ENCODE results near the gene LCNL1.
"Not testable (repeated sequence)": the region's sequence is repeated elsewhere in the genome, so short reads cannot be mapped to it uniquely, and the experiment has no call there.

Gene LCNL1

DNA sequence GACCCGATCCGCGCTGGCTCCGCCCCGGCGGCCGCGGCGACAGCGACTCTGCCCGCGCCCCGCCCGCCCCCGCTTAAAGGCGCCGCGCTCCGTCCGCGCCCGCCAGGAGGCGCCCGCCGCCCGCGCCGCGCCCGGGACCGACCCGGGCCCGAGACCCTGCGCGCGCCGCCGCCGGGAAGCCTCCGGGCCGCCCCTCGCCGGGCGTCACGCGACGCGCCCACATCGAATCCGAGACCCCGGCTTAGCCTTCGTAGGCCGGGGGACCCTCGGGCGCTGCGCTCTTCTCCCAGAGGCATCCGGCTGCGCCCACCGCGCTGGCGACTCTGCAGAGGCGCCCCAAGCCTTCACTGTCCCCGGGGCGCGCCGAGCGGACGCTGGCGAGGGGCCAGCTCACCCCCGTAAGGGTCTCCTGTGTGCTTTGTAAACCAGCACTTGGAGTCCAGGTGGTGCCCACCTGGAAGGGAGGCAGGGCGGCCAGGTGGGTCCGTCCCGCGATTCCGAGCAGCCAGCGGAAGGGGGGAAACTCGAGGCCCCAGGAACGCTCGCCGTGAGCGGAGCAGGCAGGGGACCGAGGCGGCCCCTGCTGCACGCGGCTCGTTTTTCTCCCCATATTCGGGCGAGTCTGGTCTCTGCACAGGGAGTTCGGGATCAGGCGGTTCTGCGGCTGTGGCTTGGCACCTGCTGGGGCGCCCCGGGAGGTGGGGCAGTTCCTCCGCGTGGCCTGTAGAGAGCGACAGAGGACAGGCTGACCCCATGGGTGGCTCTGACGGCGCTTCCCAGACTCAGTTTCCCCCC lies 45.7 kb downstream of the LCNL1 start:
- DNase-seq: peak; percentile 72

DNA sequence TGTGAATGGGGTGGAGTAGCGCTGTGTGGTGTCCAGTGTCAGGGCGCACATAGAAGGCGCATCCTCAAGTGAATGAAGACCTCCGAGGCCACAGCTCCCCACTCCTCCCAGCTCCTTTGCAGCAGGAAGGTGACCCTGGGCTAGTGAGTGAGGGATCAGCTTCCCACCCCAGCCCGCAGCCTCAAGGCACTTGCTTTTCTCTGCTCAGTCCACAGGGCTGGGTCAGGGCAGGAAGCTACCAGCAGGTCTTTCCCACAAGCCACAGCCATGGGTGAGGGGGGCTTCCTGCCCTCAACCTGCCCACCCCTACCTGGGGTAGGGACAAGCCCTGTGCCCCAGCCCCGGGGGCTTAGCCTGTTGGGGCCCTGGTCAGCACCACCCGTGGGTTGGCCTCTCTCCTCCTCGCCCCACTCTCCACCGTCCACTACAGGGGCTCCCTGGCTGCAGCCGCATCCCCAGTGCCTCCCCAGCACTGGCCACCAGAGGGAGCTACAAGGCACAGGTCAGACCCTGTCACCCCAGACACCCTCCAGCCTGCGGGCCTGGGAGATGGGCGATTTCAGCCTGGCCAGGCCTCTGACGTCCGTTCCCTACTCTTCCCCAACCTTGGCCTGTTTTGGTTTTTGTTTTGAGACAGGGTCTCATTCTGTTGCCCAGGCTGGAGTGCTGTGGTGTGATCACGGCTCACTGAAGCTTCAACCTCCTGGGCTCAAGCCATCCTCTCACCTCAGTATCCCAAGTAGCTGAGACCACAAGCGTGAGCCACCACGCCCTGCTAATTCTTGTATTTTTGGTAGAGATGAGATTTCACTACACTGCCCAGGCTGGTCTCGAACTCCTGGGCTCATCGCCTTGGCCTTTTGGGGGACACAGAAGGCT lies 46.5 kb downstream of the LCNL1 start:
- DNase-seq: peak; percentile 88

DNA sequence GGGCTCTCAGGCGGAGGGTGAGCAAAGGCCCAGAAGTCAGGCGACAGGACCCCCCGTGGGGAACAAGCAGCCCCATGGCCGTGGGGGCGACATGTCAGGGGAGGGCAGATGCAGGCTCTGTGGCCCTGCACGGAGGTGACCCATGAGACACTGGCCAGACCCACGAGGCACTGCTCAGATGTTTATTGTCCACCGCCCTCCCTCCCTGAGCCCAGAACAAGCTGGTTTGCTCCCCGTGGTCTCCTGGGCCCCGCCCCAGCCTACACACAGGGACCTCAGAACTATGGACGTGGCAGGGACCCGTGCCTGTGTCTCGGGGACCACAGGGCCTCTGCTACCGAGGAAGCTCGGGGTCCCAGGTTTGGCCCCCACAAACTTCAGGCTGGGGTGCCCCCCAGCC lies 47.2 kb downstream of the LCNL1 start:
- DNase-seq: peak; percentile 67

DNA sequence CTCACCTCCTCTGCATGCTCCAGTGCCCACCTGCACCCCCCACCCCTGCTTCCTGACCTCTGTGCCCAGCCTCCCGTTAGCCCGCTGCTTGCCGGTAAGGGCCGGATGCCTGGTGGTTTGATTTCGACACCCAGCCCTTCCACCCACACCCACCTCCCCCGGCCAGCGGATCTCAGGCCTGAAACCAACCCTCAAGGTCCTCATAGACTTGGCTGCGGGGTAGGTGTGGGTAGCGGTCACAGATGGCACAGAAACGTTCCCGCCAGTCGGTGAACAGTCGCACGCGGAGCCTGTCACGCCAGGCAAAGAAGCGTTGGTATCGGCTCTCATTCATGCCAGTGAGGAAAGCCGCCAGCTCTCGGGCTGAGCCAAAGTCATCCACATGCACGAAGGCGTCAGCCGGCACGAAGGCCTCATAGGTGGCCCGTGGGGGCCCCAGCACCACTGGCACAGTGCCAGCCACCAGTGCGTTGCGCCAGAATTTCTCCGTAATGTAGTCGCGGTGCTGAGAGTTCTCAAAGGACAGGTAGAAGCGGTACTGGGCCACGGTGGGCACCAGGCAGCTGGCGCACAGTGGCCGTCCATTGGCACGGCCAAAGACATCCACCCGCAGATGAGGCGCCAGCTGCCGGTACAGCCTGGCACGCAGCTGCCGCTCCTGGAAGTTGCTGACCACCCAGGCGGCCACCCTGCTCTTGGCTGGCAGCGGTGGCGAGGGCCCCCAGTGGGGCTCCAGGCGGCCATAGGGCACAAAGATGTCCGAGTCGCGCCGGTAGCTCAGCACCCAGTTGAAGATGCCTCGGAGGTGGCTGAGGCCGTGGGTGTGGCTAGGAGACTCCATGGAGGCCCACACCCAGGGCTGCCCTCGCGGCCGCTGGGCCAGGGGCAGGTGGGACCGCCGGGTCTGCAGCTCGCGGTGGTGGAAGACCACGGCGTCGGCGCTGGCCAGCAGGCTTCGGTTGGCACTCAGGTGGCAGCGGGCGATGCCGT lies 48.0 kb downstream of the LCNL1 start:
- peak; percentile 79 for DNase-seq

DNA sequence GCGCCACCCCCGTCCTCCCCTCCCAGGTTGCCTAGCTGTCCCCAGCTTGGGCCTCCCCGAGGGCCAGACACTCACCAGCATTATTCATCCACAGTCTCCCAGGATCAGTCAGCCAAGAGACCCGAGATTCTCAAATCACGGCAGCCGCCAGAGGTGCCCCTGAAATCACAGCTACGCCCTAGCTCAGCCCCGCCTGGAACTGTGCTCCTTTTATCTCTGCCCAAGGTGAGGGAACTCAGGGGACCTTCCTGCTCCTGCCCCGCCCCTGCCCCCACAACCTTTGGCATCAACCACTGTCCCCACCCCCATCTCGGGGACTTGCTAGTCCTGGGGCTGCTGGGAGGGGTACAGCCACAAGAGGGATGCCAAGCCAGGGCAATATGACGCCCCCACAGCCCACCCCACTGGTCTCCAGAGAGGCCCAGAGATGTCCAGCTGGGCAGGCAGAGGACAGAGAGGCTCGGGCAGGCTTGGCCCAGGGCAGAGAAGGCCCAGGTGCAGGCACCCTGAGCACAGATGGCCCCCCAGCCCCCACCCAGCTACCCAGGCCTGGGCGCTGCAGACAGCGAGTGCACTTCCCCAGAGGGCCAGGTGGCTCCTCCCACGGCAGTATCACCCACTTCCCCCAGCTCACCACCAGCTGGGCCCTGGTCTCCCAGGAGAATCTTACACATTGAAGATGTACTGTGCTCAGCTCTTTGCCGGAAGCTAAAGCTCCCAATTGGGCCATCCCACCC lies 49.3 kb downstream of the LCNL1 start, which contains the start of gene FUT7:
TSS of gene FUT7 (minus strand) at position 185 of the 737 bp plus-strand sequence. CDS start at position 88, 97 bp downstream.
- DNase-seq: no peak

DNA sequence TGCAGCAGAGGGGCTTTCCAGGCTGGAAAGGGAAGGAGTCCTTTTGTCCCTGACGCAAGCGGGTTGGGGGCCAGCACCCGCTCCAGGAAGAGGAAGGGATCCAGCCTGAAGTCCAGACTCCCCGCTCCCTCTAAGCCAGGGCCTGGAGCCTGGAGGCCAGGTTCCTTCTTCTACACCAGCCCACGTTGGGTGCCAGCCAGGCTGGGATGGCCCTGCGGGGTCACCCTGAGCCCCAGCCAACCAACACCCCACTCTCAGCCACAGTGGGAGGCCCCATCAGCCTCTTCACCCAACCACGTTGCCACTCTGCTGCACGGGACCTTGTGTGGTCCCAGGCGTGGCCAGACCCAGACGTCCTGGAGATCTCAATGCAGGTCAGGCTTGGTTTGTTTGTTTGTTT lies 50.1 kb downstream of the LCNL1 start:
- DNase-seq: no peak

DNA sequence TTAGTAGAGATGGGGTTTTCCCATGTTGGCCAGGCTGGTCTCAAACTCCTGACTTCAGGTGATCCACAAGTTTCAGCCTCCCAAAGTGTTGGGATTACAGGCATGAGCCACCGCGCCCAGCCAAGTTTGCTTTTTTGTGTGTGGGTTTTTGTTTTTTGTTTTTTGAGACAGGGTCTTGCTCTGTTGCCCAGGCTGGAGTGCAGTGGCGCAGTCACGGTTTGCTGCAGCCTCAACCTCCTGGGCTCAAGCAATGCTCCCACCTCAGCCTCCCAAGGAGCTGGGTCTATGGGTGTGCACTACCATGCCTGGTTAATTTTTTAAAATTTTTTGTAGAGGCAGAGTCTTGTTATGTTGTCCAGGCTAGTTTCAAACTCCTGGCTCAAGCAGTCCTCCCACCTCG lies 50.7 kb downstream of the LCNL1 start:
- DNase-seq: not testable (repeated sequence)

DNA sequence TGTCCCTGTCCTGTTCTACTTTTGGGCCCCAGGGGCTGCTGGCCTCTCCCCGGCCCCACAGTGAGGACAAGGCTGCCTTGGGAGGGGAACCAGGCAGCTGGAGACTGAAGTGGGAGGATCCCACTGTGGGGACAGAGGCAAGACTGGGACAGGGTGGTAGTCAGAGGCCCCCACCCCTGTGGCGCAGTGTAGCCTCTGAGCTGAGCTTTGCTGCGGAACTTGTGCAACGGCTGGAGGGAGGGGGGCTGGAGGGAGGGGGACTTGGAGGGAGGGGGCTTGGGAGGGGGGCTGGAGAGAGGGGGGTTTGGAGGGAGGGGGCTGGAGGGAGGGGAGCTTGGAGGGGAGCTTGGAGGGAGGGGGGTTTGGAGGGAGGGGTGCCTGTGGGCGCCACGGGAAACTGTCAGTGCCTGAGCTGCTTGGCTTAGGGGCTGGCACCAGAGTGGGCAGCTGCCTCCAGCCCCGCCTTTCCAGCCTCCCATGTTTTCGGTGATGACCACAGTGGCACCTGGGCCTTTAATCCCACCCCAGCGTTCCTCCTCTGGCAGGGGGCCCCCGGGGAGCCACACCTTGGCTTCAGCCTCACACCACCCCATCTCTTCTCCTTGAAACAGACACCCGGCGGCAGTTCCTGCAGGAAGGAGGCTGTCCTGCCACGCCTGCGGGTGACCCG lies 51.4 kb downstream of the LCNL1 start:
- peak; percentile 46 for DNase-seq

DNA sequence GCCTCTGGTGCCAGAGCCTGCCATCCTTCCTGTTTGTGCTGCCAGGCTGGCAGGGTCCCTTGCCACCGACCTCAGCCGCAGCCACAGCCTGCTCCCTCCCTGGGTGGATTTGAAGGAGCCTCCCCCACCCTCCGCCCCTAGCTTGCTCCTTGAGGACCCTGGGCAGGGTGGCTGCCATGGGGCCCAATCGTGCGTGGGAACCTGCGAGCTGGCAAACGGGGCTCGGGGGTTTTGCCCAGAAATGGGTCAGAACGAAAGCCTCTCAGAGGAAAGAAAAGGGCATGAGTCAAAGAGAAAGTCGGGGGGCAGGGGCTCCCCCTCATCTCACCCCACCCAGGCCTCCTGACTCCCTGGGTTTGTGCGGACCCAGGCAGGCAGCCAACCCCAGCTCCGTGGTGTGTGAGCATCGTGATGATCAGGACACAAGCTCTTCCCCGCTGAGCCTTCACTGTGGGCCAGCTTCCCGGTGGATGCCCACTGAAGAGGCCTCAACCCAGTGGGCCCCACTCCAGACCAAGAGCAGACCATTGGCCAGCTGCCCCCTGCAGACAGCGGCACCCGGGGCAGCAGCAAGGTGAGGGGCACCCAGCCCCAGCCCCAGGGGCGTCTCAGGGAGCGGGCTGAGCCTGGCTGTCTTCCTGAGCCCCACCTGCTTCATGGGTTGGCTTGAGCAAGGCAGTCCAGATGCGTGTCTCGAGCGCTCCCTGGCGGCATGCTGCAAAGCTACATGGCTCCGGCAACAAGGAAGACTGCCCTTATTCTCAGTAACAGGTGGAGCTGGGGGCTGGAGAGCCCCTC lies 52.1 kb downstream of the LCNL1 start:
- DNase-seq: peak; percentile 88

All from KG1 (cell line).